Measurements from ENCODE around the gene RNFT1. TPM values are rescaled to one million over a fixed set of nuclear protein-coding genes. Genes with fewer than 3 reads are reported as not detected.

The RNFT1 gene
- total RNA-seq, 3 donors from 2014 or later: 21.9 to 25.8 (median 24.2) TPM

Other genes starting within 250 kb of the RNFT1 start
- 1 to 10 TPM; 6.5 to 9.6 (median 8.0) TPM for gene TUBD1, start 71.8 kb downstream of the RNFT1 start, total RNA-seq
- 10 to 100 TPM; 45.3 to 50.1 (median 49.6) TPM for gene RPS6KB1, start 71.6 kb downstream of the RNFT1 start, total RNA-seq
- gene HEATR6, start 114.2 kb upstream of the RNFT1 start, total RNA-seq: 10 to 100 TPM; 21.7 to 30.1 (median 22.5) TPM
- gene CA4, start 185.2 kb upstream of the RNFT1 start, total RNA-seq: not detected

Measured in activated T-cell treated with anti-CD3 and anti-CD28 coated beads, Interleukin-2, amount 50 U/mL, for 4 hours (primary cell).